HG03432 (cell line): ENCODE results near the gene SCARF2.
"Not testable (repeated sequence)": the region's sequence is repeated elsewhere in the genome, so short reads cannot be mapped to it uniquely, and the experiment has no call there.

Experiments used
- ATAC-seq: cut with Tn5 transposase; IDR thresholded peaks from one replicate; pipeline ENCODE4 v1.9.1; 2021; ENCODE audit warnings: mild to moderate bottlenecking, moderate library complexity; ENCODE audit not compliant: unreplicated experiment

The SCARF2 gene

DNA sequence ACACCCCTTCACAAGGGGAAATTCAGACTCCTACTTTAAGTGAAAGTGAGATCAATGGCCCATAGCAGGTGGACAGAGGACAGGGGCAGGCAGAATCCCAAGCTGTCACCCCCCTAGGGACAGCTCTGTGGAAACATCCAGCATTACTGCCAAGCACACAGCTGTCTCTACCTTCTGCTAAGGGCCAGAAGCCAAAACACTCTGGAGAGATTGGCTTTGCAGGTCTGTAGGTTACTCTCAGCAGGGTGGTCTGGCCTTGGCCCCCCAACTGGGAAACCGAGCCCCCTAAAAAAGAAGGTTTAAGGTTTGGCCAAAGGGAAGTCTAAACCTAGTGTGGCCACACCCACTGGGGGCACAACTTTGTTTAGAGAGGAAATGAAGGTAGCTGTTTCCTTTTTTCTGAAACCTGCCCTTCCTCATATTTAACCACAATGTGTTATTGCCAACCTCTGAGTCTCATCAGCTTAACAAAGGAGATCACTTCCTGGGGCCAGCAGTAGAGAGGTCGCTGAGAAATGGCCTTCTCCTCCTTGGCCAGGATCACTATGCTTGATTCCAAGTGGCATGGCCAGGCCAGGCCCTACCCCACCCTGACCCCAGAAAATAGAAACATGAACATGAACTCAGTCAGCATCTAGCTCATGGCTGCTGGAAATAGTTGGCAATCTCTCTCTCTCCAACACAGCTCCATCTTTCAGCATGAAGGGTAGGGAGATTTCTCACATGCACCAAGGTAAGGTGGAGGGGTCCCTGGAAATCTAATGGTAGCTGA is 25.9 kb upstream of the SCARF2 start:
- ATAC-seq, result no peak

DNA sequence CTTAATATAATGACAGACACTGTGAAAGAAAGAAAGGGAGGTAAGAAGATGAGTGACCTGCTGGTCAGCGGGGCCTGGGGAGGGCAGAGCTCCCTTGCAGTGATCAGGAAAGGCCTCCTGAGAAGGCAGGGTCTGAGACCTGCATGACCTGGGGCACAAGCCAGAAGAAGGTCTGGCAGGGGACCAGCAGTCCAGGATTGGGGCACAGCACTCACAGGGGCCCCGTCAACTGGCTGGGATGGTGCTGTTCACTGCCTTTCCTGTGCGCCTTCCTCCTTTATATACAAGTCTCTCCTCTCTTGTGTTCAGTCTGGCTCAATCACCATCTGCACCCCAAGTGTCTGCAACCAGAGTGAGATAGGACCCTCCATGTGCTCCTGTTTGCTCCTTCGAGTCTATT is 22.2 kb upstream of the SCARF2 start:
- no peak for ATAC-seq

DNA sequence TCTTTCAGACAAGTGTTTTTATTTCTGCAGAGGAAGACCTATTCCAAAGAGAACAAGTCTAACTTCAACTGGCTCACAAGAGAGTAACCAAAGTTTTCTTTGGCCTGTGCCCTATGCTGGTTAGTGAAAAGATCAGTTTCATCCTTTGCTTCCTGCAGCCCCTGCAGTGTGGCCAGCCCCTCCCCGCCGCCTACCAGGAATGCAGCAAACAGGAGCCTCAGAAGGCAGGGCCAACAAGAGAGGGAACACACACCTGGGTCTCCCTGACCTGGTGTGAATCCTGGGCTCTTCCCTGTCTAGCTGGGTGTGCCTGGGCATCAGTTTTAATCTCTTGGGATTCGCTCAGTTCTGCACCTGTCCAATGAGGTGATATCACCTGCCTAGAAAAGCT is 21.5 kb upstream of the SCARF2 start:
- ATAC-seq, result no peak

DNA sequence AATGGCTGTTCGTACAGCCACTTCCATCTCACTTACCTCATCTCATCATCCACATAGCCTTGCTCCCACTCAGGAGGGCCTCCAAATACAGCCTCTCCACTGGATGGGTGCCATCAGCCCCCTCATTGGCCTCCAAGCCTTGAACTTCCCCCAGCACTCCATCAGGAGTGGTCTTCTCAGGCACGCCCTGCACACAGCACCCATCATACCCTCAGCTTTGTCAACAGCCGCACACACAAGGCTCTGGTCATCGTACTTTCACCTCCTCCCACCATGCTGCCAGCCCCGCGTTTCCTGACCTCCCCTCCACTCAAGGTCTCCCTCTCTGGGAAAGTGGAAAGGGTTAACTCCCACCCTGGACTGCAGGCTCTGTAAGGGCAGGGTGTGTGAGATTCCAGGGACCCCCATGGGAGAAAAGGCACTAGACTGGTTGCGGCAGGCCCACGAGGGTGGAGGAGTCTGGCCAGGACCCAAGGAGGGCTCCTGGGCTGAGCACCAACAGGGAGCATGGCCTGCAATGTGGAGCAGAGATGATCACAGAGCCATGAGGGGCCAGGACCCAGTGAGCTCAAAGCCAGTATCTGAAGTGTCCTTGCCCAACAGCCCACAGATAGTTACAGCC is 21.0 kb upstream of the SCARF2 start:
- no peak for ATAC-seq

DNA sequence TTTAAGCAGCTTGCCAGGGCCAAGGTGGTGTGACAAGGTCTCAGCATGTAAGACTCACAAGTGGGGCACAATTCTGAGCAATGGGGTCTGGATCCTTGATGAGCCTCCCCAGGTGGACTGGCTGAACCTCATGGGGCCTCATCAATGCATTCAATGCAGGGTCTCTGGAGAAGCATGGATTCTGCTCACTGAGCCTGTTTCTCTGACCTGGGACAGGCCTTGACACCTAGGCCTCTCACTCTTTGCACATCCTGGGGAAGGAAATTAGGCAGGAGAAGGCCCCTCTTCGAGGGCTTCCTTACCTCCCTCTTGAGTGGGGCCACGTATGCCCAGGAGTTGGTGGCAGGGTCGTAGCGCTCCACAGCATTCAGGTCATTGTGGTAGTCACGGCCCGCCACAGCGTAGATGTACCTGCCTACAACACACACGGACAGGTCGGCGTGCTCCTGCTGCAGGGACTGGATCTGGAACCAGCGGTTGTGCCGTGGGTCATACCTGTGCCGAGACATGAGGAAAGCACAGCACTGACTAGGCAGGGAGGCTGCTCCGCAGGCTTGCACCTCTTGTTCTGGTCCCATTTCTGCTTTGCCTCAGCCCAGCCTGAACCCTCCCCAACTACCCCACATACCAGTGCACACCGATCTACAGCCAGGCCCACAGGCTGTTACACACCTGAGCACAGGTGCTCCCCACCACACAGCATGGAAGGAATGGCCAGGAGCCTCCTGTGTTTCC is 20.0 kb upstream of the SCARF2 start:
- no peak for ATAC-seq

DNA sequence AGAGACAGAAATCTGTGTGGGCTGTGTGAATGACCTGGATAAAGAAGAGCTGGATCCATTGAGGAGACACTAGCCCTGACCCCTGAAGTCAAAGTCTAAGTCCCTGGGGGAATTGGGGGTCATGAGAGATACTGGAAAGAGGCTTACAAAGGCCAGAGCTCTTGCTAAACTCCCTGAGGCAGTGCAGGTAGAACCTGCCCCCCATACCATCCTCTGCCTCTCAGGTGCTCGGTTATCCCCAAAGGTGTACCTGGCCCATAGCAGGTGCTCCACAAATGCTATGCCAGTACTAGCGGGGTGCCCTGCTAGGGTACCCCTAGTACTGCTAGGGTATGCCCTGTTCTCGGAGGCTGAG is 19.1 kb upstream of the SCARF2 start:
- ATAC-seq, result no peak

DNA sequence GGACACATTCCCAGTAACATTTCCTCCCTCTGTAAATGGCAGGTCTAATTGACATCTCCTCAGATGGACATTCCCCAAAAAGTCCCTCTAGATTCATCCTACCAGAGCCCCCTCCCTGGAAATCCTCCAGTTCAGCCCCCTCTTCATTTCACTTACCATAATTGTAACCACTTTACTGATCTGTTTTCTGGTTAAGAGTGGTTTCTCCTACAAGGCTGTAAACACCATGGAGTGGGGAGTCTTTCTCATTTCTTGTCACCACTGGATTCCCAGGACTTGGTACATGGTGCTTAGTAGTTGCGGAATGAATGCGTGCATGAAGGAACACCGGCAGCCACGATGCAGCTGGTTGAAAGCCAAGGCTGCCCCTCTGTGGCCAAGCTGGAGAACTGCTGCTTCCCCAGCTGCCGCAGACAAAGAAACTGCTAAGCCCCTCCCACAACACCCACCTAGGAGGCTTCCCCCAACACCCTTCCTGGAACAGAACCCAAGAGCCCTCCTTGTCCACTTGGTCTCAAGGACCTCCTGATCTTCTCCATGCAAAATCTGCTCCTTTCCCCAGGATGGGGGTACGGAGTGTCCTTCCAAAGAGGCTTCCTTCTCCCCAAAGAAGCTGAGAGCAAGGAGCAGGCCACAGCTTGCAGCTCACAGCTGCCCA is 18.6 kb upstream of the SCARF2 start:
- peak; percentile 59 for ATAC-seq

DNA sequence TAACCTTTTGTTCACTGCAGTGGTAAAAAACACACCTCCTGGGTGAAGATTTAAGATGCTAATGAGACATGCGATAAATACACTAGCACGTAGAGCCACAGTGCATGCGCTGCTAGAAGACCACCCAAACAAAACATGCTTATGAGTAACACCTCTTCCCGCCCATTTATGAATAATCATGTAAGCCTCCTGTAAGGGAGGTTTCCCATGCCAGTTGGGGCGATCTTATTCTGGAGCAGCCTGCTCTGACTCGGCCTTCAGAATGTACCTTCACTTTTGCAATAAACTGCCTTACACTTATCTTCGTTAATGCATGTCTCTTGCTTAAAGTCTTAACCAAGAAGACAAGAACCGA is 18.1 kb upstream of the SCARF2 start:
- no peak for ATAC-seq

DNA sequence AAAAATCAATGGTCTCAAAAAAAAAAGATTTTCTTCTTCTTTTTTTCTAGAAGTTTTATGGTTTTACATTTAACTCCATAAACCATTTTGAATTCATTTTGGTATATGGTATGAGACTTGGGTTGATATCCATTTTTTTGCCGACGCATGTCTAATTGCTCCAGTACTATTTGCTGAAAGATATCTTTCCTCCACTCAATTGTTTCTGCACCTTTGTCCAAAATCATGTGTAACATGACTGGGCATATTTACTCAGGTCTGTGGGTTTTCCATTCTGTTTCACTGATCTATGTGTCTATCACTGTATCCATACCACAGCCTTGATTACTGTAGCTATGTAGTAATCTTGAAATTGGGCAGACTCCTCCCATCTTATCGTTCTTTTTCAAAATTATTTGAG is 15.6 kb upstream of the SCARF2 start:
- ATAC-seq, result no peak

DNA sequence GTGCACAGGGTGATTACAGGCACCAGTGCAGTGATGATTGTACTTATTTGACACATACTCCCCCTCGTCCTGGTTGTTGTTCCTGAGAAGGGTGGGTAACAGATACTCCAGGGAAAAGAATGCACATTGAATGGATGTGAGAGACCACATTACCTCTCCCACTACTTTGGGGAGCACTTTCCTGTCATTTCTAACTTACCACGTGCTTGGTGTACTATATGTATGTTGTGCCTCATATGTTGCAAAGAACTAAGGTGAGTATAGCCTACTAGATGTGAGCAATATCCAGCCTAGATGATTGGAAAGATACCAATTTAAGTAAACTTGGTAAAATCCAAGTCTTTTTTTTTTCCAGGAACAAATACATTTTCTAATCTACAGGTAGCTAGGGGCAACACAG is 14.3 kb upstream of the SCARF2 start:
- no peak for ATAC-seq

DNA sequence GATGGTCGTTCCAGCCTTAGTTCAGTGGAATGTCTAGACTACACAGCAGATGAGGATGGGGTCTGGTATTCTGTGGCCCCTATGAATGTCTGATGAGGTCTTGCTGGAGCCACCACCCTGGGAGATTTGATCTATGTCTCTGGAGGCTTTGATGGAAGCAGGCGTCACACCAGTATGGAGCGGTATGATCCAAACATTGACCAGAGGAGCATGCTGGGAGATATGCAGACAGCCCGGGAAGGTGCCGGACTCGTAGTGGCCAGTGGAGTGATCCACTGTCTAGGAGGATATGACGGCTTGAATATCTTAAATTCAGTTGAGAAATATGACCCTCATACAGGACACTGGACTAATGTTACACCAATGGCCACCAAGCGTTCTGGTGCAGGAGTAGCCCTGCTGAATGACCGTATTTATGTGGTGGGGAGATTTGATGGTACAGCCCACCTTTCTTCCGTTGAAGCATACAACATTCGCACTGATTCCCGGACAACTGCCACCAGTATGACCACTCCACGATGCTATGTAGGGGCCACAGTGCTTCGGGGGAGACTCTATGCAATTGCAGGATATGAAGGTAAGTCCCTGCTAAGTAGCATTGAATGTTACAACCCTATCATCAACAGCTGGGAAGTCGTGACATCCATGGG is 13.6 kb upstream of the SCARF2 start:
- ATAC-seq, result not testable (repeated sequence)

DNA sequence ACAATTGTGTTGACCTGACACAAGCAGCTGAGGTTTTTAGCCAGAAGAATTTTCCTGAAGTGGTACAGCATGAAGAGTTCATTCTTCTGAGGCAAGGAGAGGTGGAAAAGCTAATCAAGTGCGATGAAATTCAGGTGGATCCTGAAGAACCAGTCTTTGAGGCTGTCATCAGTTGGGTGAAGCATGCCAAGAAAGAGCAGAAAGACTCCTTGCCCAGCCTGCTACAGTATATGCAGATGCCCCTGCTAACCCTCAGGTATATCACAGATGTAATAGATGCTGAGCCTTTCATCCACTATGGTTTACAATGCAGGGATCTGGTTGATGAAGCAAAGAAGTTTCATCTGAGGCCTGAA is 12.9 kb upstream of the SCARF2 start:
- no peak for ATAC-seq

DNA sequence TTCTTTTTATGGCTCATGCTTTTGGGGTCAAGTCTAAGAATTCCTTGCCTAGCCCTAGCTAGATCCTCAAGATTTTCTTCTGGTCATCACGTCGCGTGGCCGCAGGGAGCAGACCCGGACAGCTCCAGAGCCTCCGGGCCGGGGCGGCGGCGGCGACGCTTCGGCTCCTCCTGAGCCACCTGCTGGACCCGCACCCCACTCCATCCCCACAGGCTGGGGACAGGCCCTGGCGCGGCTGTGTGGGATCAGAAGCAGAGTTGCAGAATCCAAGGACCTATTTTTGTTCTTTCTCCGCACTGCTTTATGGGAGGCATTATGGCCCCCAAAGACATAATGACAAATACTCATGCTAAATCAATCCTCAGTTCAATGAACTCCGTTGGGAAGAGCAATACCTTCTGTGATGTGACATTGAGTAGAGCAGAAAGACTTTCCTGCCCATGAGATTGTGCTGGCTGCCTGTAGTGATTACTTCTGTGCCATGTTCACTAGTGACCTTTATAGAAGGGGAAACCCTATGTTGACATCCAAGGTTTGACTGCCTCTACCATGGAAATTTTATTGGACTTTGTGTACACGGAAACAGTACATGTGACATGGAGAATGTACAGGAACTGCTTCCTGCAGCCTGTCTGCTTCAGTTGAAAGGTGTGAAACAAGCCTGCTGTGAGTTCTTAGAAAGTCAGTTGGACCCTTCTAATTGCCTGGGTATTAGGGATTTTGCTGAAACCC is 12.4 kb upstream of the SCARF2 start:
- ATAC-seq, result no peak

DNA sequence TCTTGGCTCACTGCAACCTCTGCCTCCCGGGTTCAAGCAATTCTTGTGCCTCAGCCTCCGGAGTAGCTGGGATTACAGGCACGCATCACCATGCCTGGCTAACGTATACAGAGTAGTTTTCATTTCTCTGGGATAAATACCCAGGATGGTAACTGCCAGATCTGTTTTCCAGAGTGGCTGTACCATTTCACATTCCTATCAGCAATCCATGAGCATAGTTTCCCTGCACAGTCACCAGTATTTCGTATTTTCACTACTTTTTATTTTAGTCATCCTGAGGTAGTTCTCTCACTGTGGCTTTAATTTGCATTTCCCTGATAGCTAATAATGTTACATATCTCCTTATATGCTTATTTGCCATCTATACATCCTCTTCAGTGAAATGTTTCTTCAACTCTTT is 11.0 kb upstream of the SCARF2 start:
- ATAC-seq, result no peak

DNA sequence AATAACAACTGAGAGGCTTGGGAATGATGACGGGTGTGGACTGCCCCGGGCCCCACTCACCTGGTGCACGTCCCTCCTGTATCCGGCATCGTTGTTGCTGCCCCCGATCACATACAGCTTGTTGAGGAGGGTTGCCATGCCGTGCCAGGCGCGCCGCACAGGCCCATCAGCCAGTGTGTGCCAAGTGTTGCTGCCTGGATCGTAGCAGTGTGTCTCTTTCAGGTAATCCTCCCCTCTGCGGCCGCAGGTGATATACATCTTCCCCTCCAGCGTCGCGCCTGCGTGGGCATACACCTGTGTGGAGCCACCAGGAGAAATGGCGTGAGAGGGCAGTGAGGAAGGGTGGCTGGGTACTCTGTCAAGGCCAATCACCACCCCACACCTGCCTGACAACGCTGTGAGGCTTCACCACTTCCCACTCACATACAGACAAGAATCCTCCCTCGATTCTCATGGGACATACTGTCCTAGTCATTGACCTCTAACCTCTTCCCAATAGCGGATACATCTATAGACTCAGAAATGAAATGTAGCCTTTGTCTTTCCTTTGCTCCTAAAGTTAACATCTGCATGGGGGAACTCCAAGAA is 8.9 kb upstream of the SCARF2 start:
- no peak for ATAC-seq

DNA sequence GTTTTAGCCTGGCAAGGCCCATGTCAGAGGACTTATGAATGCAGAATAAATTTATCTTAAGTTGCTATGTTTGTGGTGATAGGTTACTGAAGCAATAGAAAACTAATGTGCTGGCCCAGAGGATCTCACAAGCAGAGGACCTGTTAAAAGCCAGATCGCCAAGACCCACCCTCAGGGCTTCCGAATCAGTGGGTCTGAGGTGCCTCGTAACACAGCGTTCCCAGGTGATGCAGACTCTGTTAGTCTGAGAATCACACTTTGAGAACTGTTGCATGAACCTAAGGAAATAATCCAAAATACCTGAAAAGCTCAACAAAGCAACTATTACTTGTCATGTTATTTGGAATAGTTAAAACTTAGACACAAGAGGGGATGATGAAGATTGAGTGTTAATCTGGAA is 6.7 kb upstream of the SCARF2 start:
- no peak for ATAC-seq

DNA sequence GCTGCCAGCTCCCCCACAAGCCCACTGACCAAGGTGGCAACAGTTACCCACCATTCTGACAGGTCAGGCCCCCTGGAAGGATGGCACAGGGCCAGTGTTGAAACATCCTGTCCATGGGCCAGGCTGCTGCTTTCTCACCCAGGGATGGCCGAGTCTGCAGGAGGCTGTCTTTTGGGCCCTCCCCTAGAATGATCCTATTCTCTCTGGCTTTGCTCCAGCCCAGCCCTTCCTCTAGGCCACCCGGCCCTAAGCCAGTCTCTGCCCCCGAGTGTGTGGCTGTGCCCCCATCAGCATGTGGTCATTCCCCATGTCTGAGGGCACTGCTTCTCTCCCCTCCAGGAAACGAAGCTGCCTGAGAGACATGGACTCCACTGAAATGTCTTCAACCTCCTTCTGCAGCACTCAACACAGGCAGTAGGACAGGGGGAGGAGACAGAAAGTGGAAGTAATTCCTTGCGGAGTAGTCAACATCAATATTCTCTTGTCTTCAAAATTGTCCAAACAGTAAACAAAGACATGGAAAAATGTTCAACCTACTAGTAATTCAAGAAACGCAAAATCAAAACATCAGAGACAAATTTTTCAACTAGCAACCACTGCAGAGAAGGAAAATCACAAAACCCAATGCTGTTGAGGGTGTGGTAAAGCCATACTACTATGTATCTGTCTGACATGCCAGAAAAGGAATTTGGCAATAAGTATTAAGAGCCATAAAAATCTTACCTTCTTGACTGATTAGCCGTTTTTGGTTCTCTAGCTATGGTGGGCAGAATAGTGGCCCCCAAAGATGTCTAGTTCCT is 5.1 kb upstream of the SCARF2 start:
- no peak for ATAC-seq

DNA sequence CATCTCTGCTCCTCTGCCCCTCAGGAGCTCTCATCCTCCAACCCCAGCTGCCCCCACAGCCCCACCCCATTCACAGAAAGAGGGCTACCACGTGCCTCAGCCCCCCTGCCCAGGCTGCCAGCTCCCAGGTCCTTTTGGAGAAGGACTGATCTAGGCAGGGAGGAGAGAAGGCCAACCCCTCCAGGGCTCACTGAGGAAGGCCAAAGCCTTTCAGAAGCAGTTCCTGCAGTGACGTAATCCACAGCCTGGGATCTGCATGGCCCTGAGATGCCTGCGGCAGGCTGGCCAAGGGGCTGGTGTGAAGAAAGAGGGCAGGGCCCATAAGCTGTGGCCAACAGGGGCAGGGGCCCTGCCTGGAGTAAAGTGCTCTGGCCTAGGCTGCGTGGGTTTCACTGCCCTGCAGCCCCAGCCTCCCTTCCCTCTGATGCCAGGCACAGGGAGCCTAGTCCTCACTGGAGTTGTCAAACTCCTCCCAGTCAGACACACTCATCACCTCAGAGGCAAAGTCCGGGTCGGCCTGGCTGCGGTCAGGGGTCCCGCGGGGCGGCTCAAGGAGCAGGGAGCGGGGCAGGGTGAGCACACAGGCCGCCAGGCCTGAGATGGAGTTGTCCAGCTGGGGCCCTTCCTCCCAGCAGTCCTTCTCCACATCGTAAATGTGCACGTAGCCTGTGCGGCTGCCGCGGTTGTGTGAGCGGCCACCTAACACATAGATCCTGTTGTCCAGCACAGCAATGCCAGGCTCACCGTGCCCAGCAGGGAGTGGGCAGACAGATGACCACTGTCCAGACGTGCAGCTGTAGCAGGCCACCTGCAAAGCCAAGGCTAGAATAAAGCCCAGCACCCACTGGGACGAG is 4.2 kb upstream of the SCARF2 start:
- ATAC-seq, result no peak
